D721Med (cell line): Measurements from ENCODE around the gene AKAP10.

Experiments used
- DNase-seq: peaks from one replicate; pipeline ENCODE4 v3.0.0; 2011; ENCODE audit warnings: low spot score; ENCODE audit not compliant: insufficient read length
- FAIRE-seq: peaks from 2 replicates; lab custom pipeline; 2011; peaks lifted over from hg19 to GRCh38; lab: Jason Lieb, UNC
- TF ChIP-seq, protein P1 (sequence below): IDR thresholded peaks from 2 replicates; pipeline ENCODE4 v1.5.1; 2012; ENCODE audit warnings: mild to moderate bottlenecking, control low read depth; ENCODE audit not compliant: insufficient read depth; ENCODE audit errors: missing control alignments

The AKAP10 gene

DNA sequence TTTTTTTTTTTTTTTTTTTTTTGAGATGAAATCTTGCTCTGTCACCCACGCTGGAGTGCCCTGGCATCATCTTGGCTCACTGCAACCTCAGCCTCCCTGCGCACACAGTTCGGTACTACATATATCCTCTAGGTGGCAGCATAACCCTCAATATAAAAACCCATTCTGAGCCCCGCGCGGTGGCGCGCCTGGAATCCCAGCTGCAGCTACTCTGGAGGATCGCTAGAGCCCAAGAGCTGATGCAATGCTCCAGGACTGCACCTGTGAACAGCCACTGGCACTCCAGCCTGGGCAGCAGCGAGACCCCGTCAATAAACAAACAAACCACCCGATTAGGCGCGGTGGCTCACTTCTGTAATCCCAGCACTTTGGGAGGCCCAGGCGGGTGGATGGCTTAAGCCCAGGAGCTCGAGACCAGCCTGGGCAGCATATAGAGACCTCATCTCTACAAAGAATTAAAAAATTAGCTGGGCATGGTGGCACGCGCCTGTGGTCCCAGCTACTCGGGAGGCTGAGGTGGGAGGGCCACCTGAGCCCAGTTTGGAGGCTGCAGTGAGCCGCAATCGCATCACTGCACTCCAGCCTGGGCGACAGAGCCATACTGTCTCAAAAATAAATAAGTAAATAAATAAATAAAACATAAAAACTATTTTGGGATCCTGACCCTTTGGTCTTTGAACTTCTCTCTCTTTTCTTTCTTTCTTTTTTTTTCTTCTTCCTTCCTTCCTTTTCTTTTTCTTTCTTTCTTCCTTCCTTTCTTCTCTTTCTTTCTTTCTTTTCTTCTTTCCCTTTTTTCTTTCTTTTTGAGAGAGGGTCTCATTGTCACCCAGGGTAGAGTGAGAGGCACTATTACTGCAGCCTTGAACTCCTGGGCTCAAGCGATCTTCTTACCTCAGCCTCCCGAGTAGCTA lies 15.4 kb upstream of the AKAP10 start:
- no peak for DNase-seq
- TF ChIP-seq, protein P1, sequence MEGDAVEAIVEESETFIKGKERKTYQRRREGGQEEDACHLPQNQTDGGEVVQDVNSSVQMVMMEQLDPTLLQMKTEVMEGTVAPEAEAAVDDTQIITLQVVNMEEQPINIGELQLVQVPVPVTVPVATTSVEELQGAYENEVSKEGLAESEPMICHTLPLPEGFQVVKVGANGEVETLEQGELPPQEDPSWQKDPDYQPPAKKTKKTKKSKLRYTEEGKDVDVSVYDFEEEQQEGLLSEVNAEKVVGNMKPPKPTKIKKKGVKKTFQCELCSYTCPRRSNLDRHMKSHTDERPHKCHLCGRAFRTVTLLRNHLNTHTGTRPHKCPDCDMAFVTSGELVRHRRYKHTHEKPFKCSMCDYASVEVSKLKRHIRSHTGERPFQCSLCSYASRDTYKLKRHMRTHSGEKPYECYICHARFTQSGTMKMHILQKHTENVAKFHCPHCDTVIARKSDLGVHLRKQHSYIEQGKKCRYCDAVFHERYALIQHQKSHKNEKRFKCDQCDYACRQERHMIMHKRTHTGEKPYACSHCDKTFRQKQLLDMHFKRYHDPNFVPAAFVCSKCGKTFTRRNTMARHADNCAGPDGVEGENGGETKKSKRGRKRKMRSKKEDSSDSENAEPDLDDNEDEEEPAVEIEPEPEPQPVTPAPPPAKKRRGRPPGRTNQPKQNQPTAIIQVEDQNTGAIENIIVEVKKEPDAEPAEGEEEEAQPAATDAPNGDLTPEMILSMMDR, result peak; percentile 62
- FAIRE-seq, result no peak

DNA sequence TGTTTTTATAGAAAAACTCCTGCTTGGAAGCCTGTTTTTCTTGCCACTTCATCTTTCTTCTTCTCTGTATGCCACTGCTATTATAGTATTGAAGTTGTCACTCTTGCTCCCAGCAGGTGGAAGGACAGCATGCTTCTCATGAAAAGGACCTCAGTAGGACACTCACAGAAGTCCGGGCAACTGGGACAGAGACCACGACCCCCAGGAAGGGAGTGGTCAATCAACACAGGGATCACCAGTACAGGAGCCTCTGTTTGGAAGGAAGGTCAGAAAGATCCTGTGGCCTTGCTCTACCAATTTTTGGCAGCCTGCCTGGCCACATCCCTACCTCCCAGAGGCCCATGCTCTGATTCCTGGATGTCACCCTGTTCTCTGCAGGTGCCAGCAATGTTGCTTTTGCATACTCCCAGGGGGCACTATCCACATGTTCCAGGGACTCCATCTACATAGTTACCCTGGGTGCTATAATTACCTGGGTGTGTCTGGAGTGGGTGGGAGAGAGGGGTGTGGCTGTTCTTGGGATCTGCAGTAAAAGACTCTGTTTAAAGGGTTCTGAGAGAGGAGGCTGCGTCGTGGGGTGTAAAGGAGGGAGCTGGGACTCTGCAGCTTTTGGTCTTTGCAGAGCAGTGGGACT lies 13.7 kb upstream of the AKAP10 start:
- no peak for FAIRE-seq
- no peak for DNase-seq
- TF ChIP-seq, protein P1, result no peak

DNA sequence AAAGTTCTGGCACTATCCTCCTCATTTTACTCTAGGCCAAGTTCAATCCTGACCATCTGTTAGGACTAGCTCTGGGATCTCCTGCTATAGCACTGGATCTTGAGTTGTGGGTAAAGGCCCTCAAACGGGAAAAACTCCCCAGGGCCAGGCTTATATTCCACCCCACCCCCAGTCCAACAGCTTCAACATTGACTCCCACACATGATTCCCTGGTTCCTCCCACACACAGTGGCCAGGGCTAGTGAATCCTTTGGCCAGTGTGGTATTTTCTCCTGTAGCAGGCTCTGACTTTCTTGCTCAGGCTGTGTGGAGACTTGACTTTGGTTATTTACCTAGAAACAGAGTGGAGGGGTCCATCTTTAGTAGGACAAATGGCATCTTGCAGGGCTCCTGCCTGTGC lies 10.3 kb upstream of the AKAP10 start:
- no peak for FAIRE-seq
- no peak for DNase-seq
- TF ChIP-seq, protein P1, result no peak

DNA sequence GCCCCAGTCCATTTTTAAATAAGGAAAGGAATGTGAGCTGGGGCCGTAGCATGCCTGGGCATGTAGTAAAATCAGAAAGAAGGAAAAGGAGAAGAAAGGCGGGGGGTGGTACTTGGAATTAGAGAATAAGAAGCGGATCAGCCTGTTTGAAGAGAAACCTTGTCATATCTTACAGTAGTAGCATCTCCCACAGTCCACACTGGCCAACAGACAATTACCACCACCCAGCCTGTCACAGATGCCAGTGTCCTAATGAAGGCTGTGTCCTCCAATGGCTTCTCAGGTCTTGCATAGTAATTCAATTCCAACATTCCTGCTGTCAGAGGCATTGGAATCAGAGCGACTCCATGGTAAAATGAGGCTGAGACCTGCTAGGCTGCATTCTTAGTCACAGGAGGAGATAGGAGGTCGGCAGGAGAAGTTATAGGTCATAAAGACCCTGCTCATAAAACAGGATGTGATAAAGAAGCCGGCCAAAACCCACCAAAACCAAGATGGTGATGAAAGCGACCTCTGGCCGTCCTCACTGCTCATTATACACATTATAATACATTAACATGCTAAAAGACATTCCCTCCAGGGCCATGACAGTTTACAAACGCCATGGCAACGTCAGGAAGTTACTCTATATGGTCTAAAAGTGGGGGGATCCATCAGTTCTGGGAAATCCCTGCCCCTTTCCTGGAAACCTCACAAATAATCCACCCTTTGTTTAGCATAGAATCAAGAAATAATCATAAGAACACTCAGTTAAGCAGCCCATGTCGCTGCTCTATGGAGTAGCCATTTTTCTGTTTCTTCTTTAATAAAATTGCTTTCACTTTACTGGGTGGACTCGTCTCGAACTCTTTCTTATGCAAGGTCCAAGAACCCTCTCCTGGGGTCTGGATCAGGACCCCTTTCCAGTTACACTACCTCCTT lies 9.6 kb upstream of the AKAP10 start:
- FAIRE-seq (no peak), DNase-seq (no peak)
- TF ChIP-seq, protein P1, result no peak

DNA sequence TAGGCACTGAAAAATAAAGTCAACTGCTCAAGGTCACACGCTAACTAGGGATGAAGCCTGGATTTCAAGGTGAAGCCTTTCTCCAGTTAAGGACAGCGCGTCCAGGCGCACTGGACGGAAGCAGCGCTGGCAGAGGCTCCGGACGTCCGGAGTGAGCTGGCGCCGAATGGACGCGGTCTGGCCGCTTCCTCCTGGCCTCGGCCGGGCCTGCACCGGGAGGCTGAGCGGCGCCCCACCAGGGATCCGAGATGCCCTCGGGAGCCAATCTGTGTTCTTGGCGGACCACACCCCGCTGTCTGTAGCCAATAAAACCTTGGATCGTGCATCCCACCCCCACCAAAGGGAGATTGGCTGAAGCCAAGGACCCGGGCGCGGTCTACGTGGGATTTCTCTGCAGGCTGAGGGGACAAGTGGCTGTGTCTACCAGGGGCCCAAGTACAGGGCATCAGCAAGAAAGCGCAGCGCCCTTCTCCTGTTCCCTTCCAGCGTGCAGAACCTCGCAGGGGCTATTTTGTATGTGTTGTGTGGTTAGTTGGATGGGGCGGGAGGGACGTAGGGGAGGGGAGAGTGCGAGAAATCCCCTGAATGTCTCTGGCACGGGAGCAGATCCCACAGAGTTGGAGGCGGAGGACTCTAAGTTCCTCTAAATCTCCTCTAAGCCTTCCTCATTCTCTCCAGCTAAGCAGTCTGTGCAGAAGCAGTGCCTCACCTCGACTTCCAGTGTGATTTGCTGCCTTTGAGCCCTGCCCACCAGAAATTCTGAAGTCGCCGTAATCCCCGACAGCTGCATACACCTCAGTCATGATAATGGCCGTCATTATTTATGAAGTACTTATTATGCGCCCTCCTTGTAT lies 2.5 kb upstream of the AKAP10 start:
- TF ChIP-seq, protein P1, result no peak
- no peak for FAIRE-seq
- DNase-seq, result peak; percentile 61

DNA sequence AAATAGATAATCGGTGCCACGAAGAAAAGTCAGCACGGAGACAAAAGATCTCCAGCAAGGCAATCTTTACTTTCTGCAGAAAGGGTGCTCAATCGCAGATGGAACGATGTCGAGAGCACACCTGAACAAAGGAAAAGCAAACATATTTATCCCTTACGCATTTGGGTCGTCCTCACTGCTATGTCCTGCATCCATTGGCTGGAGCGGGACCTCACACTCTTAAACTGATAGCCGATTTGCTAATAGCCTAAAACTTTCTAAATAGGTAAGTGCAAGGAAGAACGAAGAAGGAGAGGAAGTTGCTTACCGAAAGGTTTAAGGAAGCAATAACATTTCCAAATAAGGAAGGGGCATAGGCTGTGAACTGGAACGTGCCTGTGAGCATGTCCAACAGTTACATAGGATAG lies 1.2 kb upstream of the AKAP10 start:
- no peak for FAIRE-seq
- DNase-seq, result no peak

More for the DNA sequence above, 1.2 kb upstream of the AKAP10 start:
- TF ChIP-seq, protein P1, result no peak
